Gastroesophageal sphincter (tissue), 4 donors: ENCODE data around the gene NFYB. TPM values are rescaled to one million over a fixed set of nuclear protein-coding genes. Genes with fewer than 3 reads are reported as not detected.
A peak's percentile ranks its signal among the peaks of the same experiment; 100 is the strongest.
"Not testable (repeated sequence)": the region's sequence is repeated elsewhere in the genome, so short reads cannot be mapped to it uniquely, and the experiment has no call there.

Experiments
- ATAC-seq: fragments of 150-250 bp; one replicate; pipeline ENCODE4 v1.9.1; 2016; ENCODE audit warnings: mild to moderate bottlenecking, moderate library complexity
- H3K27ac ChIP-seq, 4 donors: fragments of 200-600 bp; sonication (generic) in 3 of 4; 1 replicate in 3 of 4; 2 replicates in 1 of 4; pipeline ENCODE4 v1.5.1; 2016 to 2019
- H3K27me3 ChIP-seq: fragments of 200-600 bp; sonication (generic); one replicate; pipeline ENCODE4 v1.5.1; 2019
- H3K36me3 ChIP-seq, 2 donors: fragments of 200-600 bp; sonication (generic); one replicate each; pipeline ENCODE4 v1.5.1; 2019; ENCODE audit warnings: control low read depth in 1 of 2
- H3K4me1 ChIP-seq, 3 donors: fragments of 200-600 bp; sonication (generic); 1 replicate in 2 of 3; 2 replicates in 1 of 3; pipeline ENCODE4 v1.5.1; 2016 to 2019; ENCODE audit warnings: control low read depth in 2 of 3
- H3K4me3 ChIP-seq, 2 donors: fragments of 200-600 bp; sonication (generic); one replicate each; pipeline ENCODE4 v1.5.1; 2019; ENCODE audit warnings: mild to moderate bottlenecking in 1 of 2, moderate library complexity in 1 of 2
- H3K9me3 ChIP-seq, 3 donors: fragments of 200-600 bp; sonication (generic); one replicate each; pipeline ENCODE4 v1.5.1; 2017 to 2019; ENCODE audit warnings: control low read depth in 2 of 3
- EP300 ChIP-seq: sonication (generic); formaldehyde crosslinking; IDR thresholded peaks from one replicate; pipeline ENCODE4 v1.6.1; 2017; ENCODE audit warnings: antibody characterized with exemption, mild to moderate bottlenecking
- POLR2A ChIP-seq, 2 donors: fragments of 450-650 bp; IDR thresholded peaks; one replicate each; pipeline ENCODE4 v1.6.1; 2017; ENCODE audit warnings: antibody characterized with exemption in 2 of 2, mild to moderate bottlenecking in 2 of 2, moderate library complexity in 1 of 2
- POLR2AphosphoS5 ChIP-seq: sonication (generic); formaldehyde crosslinking; IDR thresholded peaks from one replicate; pipeline ENCODE4 v1.6.1; 2017; ENCODE audit warnings: antibody characterized with exemption
- WGBS, 2 donors: methylation state at CpG; one replicate each; pipeline ENCODE4 v1.1.5; 2018; ENCODE audit warnings: low coverage in 1 of 2; 5-methylcytosine and 5-hydroxymethylcytosine counted together
- total RNA-seq, 4 donors: library from RNA; depleted of rRNA; stranded (reverse); fragments of >200 nt; gene quantifications; one replicate each; pipeline ENCODE4 v1.1.0, GENCODE V29; 2016
- TF ChIP-seq, protein P1 (sequence below), 4 experiments: fragments of 200-600 bp in 2 of 4; fragments of 450-650 bp in 2 of 4; sonication (generic) in 1 of 4; IDR thresholded peaks; one replicate each; pipeline ENCODE4 v1.5.1; 2017 to 2019; ENCODE audit warnings: antibody characterized with exemption in 4 of 4, mild to moderate bottlenecking in 2 of 4, moderate library complexity in 2 of 4

Gene NFYB
- total RNA-seq, 4 donors from 2014 or later = 63.7 to 112 (median 78.7) TPM

DNA sequence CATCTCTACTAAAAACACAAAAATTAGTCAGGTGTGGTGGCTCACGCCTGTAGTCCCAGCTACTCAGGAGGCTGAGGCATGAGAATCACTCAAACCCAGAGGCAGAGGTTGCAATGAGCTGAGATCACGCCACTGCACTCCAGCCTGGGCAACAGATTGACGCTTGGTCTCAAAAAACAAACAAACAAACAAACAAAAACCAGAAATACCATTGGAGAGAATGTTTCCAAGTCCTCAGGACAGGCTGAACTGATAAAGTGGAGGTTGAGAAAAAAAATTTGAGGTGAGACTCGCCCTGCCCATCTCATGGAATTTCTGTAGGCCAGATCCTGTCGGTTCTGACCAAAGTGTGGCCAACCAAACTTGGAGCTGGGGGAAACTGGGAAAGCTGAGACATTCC lies 30.6 kb upstream of the NFYB start:
- no peak overlapping the region for H3K4me3 ChIP-seq
- H3K36me3 ChIP-seq = no peaks in the 10 kb centered on the region
- no peak overlapping the region for H3K27ac ChIP-seq
- H3K4me1 ChIP-seq = no peaks in the 10 kb centered on the region
- TF ChIP-seq POLR2AphosphoS5 = no peak
- TF ChIP-seq, protein P1, sequence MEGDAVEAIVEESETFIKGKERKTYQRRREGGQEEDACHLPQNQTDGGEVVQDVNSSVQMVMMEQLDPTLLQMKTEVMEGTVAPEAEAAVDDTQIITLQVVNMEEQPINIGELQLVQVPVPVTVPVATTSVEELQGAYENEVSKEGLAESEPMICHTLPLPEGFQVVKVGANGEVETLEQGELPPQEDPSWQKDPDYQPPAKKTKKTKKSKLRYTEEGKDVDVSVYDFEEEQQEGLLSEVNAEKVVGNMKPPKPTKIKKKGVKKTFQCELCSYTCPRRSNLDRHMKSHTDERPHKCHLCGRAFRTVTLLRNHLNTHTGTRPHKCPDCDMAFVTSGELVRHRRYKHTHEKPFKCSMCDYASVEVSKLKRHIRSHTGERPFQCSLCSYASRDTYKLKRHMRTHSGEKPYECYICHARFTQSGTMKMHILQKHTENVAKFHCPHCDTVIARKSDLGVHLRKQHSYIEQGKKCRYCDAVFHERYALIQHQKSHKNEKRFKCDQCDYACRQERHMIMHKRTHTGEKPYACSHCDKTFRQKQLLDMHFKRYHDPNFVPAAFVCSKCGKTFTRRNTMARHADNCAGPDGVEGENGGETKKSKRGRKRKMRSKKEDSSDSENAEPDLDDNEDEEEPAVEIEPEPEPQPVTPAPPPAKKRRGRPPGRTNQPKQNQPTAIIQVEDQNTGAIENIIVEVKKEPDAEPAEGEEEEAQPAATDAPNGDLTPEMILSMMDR (IDR thresholded peaks at IDR 0.05) = no peak
- TF ChIP-seq EP300 = no peak
- TF ChIP-seq POLR2A (IDR thresholded peaks at IDR 0.05) = no peak
- H3K9me3 ChIP-seq = no peaks in the 10 kb centered on the region
- ATAC-seq = no peak
- WGBS, 2 donors = 89 to 96% methylated on average over 4 to 5 of the region's 5 CpGs
- no peaks in the 10 kb centered on the region for H3K27me3 ChIP-seq

DNA sequence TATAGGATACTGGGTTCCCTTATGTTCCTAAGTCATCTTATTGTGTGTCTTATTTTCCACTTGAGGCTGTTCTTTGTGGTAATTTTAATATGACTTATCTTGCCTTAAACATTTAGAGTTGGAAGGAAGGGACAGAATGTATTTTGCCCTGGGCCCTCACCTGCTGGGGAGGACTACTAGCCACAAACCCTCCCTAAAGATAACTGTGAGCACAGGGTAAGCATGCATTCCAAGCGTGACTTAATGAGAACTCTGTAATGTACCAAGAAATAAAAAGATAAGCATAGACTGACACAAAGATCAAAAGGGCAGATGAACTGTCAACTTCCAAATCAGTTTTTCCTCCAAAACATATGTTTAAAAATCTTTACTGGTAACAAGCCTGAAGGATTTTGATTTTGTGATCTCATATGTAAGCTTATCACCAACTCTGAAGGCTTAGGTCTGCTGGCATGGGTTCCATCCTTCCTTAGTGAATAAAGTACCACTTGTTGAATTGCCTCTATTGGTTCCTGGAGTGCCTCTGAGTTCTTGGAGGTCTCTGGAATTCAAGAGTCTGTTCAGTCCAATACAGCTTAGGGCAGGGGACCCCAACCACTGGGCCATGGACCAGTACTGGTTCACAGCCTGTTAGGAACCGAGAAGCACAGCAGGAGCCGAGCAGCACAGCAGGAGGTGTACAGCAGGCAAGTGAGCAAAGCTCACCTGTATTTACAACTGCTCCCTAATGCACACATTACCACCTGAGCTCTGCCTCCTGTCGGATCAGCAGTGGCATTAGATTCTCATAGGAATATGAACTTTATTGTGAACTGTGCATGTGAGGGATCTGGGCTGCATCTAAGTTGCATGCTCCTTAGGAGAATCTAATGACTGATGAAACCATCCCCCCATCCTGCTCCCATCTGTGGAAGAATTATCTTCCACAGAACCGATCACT lies 29.8 kb upstream of the NFYB start:
- ATAC-seq = no peak
- Histone ChIP-seq H3K9me3 (no peaks in the 10 kb centered on the region), H3K36me3 (no peaks in the 10 kb centered on the region), H3K27me3 (no peaks in the 10 kb centered on the region), H3K4me3 (no peak overlapping the region), H3K27ac (no peak overlapping the region), H3K4me1 (no peaks in the 10 kb centered on the region)
- no peak for TF ChIP-seq EP300
- no peak for TF ChIP-seq POLR2A (IDR thresholded peaks at IDR 0.05)
- WGBS, 2 donors = 95 to 100% methylated on average over 2 to 4 of the region's 5 CpGs

DNA sequence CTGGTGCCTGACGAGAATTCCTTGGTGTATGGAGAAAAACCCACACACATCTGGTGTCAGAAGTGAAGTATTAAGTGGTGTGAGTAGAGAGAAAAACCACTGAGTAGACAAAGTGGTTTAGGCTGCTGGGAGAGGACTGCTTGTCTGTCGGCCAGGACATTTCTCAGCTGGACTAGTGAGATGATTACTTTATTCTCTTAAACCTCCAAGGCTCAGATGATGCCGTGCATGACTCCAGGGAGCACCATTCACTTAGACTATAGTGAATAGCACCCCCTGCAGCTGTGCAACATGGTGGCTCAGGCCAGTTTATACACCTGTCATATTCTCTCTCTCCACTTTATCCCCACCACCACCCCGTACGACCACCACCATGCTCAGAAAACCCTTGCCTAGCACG lies 28.5 kb upstream of the NFYB start:
- ATAC-seq = no peak
- no peak for TF ChIP-seq POLR2AphosphoS5
- H3K4me3 ChIP-seq = no peak overlapping the region
- peak overlapping the region in 1 of 4 donors; percentile 31 for H3K27ac ChIP-seq
- no peaks in the 10 kb centered on the region for H3K9me3 ChIP-seq
- 58 to 65% methylated on average over 6 of the region's 6 CpGs for WGBS, 2 donors
- H3K36me3 ChIP-seq = no peaks in the 10 kb centered on the region
- H3K4me1 ChIP-seq = no peaks in the 10 kb centered on the region
- no peaks in the 10 kb centered on the region for H3K27me3 ChIP-seq

DNA sequence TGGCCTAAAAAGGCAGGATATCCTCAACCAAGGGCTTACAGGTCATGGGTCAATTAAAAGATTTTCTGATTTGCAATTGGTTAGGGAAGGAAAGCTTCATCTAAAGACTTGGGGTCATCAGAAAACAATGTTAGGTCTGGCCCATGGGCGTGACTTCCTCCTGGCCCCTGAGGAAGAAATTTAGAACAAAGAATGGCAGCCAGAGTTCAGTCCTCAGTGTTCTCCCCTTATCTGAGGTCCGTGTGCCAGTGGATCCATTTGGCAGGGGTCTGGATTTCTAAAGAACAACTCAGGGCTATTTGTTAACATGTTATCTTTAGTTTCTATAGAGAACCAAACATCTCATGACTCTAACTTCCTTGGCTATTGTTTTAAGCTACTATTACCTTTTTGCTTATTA lies 27.8 kb upstream of the NFYB start:
- no peaks in the 10 kb centered on the region for H3K9me3 ChIP-seq
- H3K27me3 ChIP-seq = no peaks in the 10 kb centered on the region
- no peak overlapping the region for H3K4me3 ChIP-seq
- no peak overlapping the region for H3K27ac ChIP-seq
- TF ChIP-seq POLR2A (IDR thresholded peaks at IDR 0.05) (no peak), EP300 (no peak), POLR2AphosphoS5 (no peak)
- TF ChIP-seq, protein P1 (IDR thresholded peaks at IDR 0.05) = no peak
- 50 to 83% methylated on average over 2 of the region's 2 CpGs for WGBS, 2 donors
- ATAC-seq = no peak
- H3K4me1 ChIP-seq = no peaks in the 10 kb centered on the region
- H3K36me3 ChIP-seq = no peaks in the 10 kb centered on the region

DNA sequence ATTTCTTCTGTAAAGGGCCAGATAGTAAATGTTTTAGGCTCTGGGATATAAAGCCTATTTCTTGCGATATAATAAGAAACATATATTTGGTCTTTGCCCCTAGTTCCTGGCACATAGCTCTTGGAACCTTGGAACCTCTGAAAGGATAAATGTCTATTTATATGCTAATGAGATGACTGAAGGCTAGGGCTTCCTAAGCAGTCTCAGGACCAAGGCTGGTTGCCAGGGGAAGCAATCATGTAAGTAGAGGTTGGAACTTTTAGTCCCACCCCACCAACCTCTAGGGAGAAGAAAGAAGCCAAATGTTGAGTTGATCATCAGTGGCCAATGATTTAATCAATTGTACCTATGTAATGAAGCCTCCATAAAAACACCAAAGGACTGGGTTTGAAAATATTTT lies 26.6 kb upstream of the NFYB start:
- H3K4me3 ChIP-seq = no peak overlapping the region
- 36 to 40% methylated on average over 1 of the region's 1 CpG for WGBS, 2 donors
- no peak overlapping the region for H3K27ac ChIP-seq
- H3K27me3 ChIP-seq = no peaks in the 10 kb centered on the region
- H3K36me3 ChIP-seq = no peaks in the 10 kb centered on the region
- H3K4me1 ChIP-seq = no peaks in the 10 kb centered on the region
- TF ChIP-seq POLR2A (IDR thresholded peaks at IDR 0.05) = no peak
- TF ChIP-seq POLR2AphosphoS5 = no peak
- TF ChIP-seq, protein P1 (IDR thresholded peaks at IDR 0.05) = no peak
- TF ChIP-seq EP300 = no peak
- ATAC-seq = no peak
- no peaks in the 10 kb centered on the region for H3K9me3 ChIP-seq

DNA sequence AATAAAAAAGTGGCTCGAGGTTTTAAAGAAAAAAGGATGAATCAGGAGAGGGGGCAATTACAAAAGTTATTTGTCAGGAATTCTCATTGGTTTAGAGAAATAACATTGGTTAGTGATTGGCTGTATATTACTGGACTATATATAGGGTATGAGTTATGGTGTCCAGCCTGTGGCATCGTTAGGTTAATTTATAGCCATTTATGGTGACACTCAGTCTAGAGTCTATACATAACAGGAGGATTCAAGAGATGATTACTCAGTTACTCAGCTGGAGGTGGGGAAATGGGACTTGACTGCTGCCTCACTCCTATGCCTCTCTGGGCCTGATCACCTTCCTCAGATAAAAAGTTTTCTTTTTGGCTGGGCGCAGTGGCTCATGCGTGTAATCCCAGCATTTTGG lies 25.6 kb upstream of the NFYB start:
- TF ChIP-seq POLR2A (IDR thresholded peaks at IDR 0.05) (no peak), POLR2AphosphoS5 (no peak), EP300 (no peak)
- TF ChIP-seq, protein P1 (IDR thresholded peaks at IDR 0.05) = no peak
- Histone ChIP-seq H3K27ac (no peak overlapping the region), H3K4me3 (no peak overlapping the region), H3K4me1 (no peaks in the 10 kb centered on the region), H3K36me3 (no peaks in the 10 kb centered on the region), H3K27me3 (no peaks in the 10 kb centered on the region), H3K9me3 (no peaks in the 10 kb centered on the region)
- no peak for ATAC-seq
- WGBS, 2 donors = 70 to 78% methylated on average over 2 to 4 of the region's 4 CpGs

DNA sequence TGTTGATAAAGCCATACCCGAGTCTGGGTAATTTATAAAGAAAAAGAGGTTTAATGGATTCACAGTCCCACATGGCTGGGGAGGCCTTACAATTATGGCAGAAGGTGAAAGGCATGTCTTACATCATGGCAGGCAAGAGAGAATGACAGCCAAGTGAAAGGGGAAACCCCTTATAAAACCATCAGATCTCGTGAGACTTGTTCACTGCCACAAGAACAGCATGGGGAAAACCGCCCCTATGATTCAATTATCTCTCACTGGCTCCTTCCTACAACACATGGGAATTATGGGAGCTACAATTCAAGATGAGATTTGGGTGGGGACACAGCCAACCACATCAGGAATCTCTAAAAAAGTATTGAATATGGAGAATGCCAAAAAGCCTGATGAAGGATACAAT lies 25.0 kb upstream of the NFYB start:
- H3K4me3 ChIP-seq, ATAC-seq, H3K36me3 ChIP-seq, H3K4me1 ChIP-seq, H3K9me3 ChIP-seq, H3K27ac ChIP-seq, H3K27me3 ChIP-seq: not testable (repeated sequence)
- WGBS, 2 donors = 74 to 83% methylated on average over 3 of the region's 3 CpGs
